C4-2B (cell line): ENCODE results near the gene ASCC2.

Experiments
- H3K27ac ChIP-seq: fragments of 450-650 bp; 2 replicates; pipeline ENCODE4 v1.5.1; 2017
- CTCF ChIP-seq: fragments of 450-650 bp; conservative IDR thresholded peaks from 2 replicates; pipeline ENCODE4 v1.5.1; 2017; ENCODE audit warnings: mild to moderate bottlenecking
- ZFX ChIP-seq: fragments of 450-650 bp; IDR thresholded peaks from 2 replicates; pipeline ENCODE4 v1.6.1; 2017

ASCC2 gene

GRCh38 chr22:29741926-29742325, 96.1 kb downstream of the ASCC2 start:
- H3K27ac ChIP-seq = no peak overlapping the region
- TF ChIP-seq CTCF (no peak), ZFX (no peak)

- no peak overlapping the region for H3K27ac ChIP-seq
Measured at GRCh38 chr22:29740216-29740615, 97.9 kb downstream of the ASCC2 start.

GRCh38 chr22:29739346-29739875, 98.7 kb downstream of the ASCC2 start:
- no peak for TF ChIP-seq CTCF
- no peak for TF ChIP-seq ZFX
- H3K27ac ChIP-seq = no peak overlapping the region

More at GRCh38 chr22:29740216-29740615, 97.9 kb downstream of the ASCC2 start:
- TF ChIP-seq CTCF (no peak), ZFX (no peak)
